HepG2 (cell line): Measurements from ENCODE around the gene SND1. TPM values are rescaled to one million over a fixed set of nuclear protein-coding genes. Genes with fewer than 3 reads are reported as not detected.

ENCODE experiments used
- ATAC-seq: fragments of 200-7000 bp; cut with Tn5 transposase; 3 replicates; pipeline ENCODE4 v1.9.1; 2020; ENCODE audit warnings: mild to moderate bottlenecking, moderate library complexity
- BruUV-seq: library from RNA; stranded (reverse); fragments of 400-500 nt; replicated peaks from 2 replicates; lab custom pipeline; 2021; lab: Mats Ljungman, UMichigan
- CTCF ChIA-PET: fragments of 300-600 bp; formaldehyde crosslinking; extraction: SDS; loops from one replicate; lab custom pipeline; 2021; ENCODE audit warnings: low total read pairs, inconsistent platforms, low intra/inter-chr PET ratio; lab: Yijun Ruan, JAX
- POLR2A ChIA-PET: fragments of 350-600 bp; sonication (Branson Sonifier 250); formaldehyde crosslinking; loops from one replicate; lab custom pipeline; 2020; ENCODE audit warnings: antibody characterized with exemption, inconsistent platforms; lab: Yijun Ruan, JAX
- DNase-seq: peaks from one replicate; pipeline ENCODE4 v3.0.0-alpha.2; 2015; ENCODE audit warnings: low spot score
- FAIRE-seq: peaks from 3 replicates; lab custom pipeline; 2011; peaks lifted over from hg19 to GRCh38; lab: Jason Lieb, UNC
- H2AFZ ChIP-seq: one replicate; pipeline ENCODE4 v1.6.1; 2011; ENCODE audit warnings: low read length, inconsistent platforms
- H3K27ac ChIP-seq: fragments of 300-600 bp; 3 replicates; pipeline ENCODE4 v1.8.0; 2011; ENCODE audit warnings: mixed run types, mild to moderate bottlenecking, mixed read lengths, low read length, inconsistent platforms; ENCODE audit not compliant: insufficient read depth; ENCODE audit errors: extremely low read length
- H3K27me3 ChIP-seq, 2 experiments: fragments of 200-600 bp in 1 of 2; 2 replicates in 1 of 2; 3 replicates in 1 of 2; pipeline versions ENCODE4 v1.6.0 to v1.8.0; 2011; ENCODE audit warnings: low read length in 2 of 2, mild to moderate bottlenecking in 2 of 2, moderate library complexity in 2 of 2, inconsistent platforms in 1 of 2; ENCODE audit not compliant: insufficient read depth in 2 of 2, control insufficient read depth in 1 of 2
- H3K36me3 ChIP-seq, 2 experiments: fragments of 200-600 bp in 1 of 2; replicated peaks in 1 of 2; 2 replicates in 1 of 2; 3 replicates in 1 of 2; pipeline versions ENCODE4 v1.5.1 to v1.8.0; 2011; ENCODE audit warnings: low read length in 2 of 2, inconsistent platforms in 1 of 2; ENCODE audit not compliant: insufficient read depth in 2 of 2, control insufficient read depth in 1 of 2
- H3K4me1 ChIP-seq: 2 replicates; pipeline ENCODE4 v1.5.1; 2012; ENCODE audit warnings: low read length, inconsistent platforms; ENCODE audit not compliant: insufficient read depth
- H3K4me2 ChIP-seq: 2 replicates; pipeline ENCODE4 v1.6.0; 2011; ENCODE audit warnings: low read depth, low read length, inconsistent platforms
- H3K4me3 ChIP-seq, 3 experiments: fragments of 200-600 bp in 1 of 3; sonication (generic), shearing (Covaris generic) in 1 of 3; replicated peaks in 1 of 3; 2 replicates each; pipeline ENCODE4 v1.5.1; 2011 to 2016; ENCODE audit warnings: low read length in 3 of 3, inconsistent platforms in 2 of 3, low read depth in 2 of 3, mild to moderate bottlenecking in 2 of 3, control low read depth in 1 of 3, mixed read lengths in 1 of 3; ENCODE audit not compliant: insufficient read depth in 1 of 3
- H3K79me2 ChIP-seq: one replicate; pipeline ENCODE4 v1.6.1; 2011; ENCODE audit warnings: low read length, inconsistent platforms; ENCODE audit not compliant: insufficient read depth
- H3K9ac ChIP-seq: 2 replicates; pipeline ENCODE4 v1.6.0; 2011; ENCODE audit warnings: mild to moderate bottlenecking, low read depth, low read length, inconsistent platforms; ENCODE audit not compliant: insufficient read depth
- H3K9me3 ChIP-seq: 2 replicates; pipeline ENCODE4 v1.5.1; 2012; ENCODE audit warnings: mild to moderate bottlenecking, low read length
- H4K20me1 ChIP-seq: 2 replicates; pipeline ENCODE4 v1.6.0; 2011; ENCODE audit warnings: inconsistent platforms, mild to moderate bottlenecking, low read length, moderate library complexity; ENCODE audit not compliant: insufficient read depth
- ADNP ChIP-seq: sonication (generic); formaldehyde crosslinking; IDR thresholded peaks from 2 replicates; pipeline ENCODE4 v1.4.0; 2020; ENCODE audit warnings: missing genetic modification reagents
- CCDC6 ChIP-seq: sonication (generic); formaldehyde crosslinking; IDR thresholded peaks from 2 replicates; pipeline ENCODE4 v1.8.1; 2022; ENCODE audit warnings: mild to moderate bottlenecking, missing genetic modification reagents, moderate library complexity
- FOXC1 ChIP-seq: sonication (generic); formaldehyde crosslinking; IDR thresholded peaks from 2 replicates; pipeline ENCODE4 v1.8.0; 2022; ENCODE audit warnings: mild to moderate bottlenecking, missing genetic modification reagents, borderline replicate concordance
- SIN3B ChIP-seq: fragments of 150-350 bp; IDR thresholded peaks from 2 replicates; pipeline ENCODE4 v1.6.1; 2014; ENCODE audit warnings: low read length
- ZNF317 ChIP-seq: sonication (generic); formaldehyde crosslinking; IDR thresholded peaks from 2 replicates; pipeline ENCODE4 v1.5.0; 2020; ENCODE audit warnings: mild to moderate bottlenecking, missing genetic modification reagents
- WGBS: methylation state at CpG from one replicate; pipeline ENCODE4 v1.1.6; 2017; ENCODE audit warnings: low lambda C conversion rate; 5-methylcytosine and 5-hydroxymethylcytosine counted together
- in situ Hi-C: cut with HindIII; loops from 2 replicates; pipeline ENCODE4 v1.10.0; 2017; ENCODE audit warnings: low pct_unique_long_range_greater_than_20kb; ENCODE audit not compliant: extremely low pct_ligation_motif_present
- intact Hi-C: fragments of 100-400 bp; cut with micrococcal nuclease; formaldehyde crosslinking; loops from one replicate; pipeline ENCODE4 v1.10.0; 2022; ENCODE audit not compliant: unreplicated experiment
- polyA plus RNA-seq, 8 experiments: library from polyadenylated mRNA; depleted of rRNA in 3 of 8; stranded (reverse) in 7 of 8; unstranded in 1 of 8; fragments of >200 nt; fragmentation: Illumina TruSeq in 4 of 8; extraction: Trizol in 4 of 8; gene quantifications; 2 replicates each; pipeline versions ENCODE4 v1.2.1 to v1.2.3, GENCODE V29; 2011 to 2016; ENCODE audit warnings: low read depth in 4 of 8, missing spikeins in 1 of 8, mixed read lengths in 1 of 8; ENCODE audit not compliant: insufficient read depth in 1 of 8
- total RNA-seq, 5 experiments: library from RNA; depleted of rRNA; stranded (reverse); fragments of >200 nt; fragmentation: Illumina TruSeq; extraction: Trizol; gene quantifications; 2 replicates each; pipeline ENCODE4 v1.2.3, GENCODE V29; 2016; ENCODE audit warnings: low read depth in 1 of 5
- TF ChIP-seq, protein P1 (sequence below): sonication (generic); formaldehyde crosslinking; IDR thresholded peaks from 2 replicates; pipeline ENCODE4 v1.4.0; 2020; ENCODE audit warnings: missing genetic modification reagents, borderline replicate concordance
- TF ChIP-seq, protein P2 (sequence below): sonication (generic); formaldehyde crosslinking; conservative IDR thresholded peaks from 2 replicates; pipeline ENCODE4 v1.8.0; 2022; ENCODE audit warnings: mild to moderate bottlenecking, moderate library complexity, missing genetic modification reagents

Gene SND1
- total and polyA plus RNA-seq, 2 of the 13 experiments (the other 11 are each of a cell fraction or from before 2014, with no cell fraction given), result 110 to 182 TPM

DNA sequence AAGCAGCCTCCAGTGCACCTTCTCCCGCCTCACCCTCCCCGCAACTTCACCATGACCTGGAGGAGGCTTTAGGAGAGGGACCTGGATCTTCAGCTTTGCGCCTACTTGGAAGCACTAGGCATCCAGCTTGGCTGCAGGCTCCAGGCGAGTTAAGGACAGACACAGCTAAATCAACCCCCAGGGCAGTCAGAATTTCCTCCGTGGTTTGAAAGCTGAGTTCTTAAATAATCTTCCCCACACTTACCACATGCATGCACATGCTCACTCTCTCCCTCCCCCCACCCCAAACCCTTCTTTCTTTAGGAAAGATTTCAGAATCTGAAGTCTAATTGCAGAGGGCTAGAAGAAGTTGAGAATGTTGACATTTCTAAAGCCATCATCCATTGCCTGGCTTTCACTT is 416.0 kb downstream of the SND1 start (continued):
- TF ChIP-seq, protein P1, sequence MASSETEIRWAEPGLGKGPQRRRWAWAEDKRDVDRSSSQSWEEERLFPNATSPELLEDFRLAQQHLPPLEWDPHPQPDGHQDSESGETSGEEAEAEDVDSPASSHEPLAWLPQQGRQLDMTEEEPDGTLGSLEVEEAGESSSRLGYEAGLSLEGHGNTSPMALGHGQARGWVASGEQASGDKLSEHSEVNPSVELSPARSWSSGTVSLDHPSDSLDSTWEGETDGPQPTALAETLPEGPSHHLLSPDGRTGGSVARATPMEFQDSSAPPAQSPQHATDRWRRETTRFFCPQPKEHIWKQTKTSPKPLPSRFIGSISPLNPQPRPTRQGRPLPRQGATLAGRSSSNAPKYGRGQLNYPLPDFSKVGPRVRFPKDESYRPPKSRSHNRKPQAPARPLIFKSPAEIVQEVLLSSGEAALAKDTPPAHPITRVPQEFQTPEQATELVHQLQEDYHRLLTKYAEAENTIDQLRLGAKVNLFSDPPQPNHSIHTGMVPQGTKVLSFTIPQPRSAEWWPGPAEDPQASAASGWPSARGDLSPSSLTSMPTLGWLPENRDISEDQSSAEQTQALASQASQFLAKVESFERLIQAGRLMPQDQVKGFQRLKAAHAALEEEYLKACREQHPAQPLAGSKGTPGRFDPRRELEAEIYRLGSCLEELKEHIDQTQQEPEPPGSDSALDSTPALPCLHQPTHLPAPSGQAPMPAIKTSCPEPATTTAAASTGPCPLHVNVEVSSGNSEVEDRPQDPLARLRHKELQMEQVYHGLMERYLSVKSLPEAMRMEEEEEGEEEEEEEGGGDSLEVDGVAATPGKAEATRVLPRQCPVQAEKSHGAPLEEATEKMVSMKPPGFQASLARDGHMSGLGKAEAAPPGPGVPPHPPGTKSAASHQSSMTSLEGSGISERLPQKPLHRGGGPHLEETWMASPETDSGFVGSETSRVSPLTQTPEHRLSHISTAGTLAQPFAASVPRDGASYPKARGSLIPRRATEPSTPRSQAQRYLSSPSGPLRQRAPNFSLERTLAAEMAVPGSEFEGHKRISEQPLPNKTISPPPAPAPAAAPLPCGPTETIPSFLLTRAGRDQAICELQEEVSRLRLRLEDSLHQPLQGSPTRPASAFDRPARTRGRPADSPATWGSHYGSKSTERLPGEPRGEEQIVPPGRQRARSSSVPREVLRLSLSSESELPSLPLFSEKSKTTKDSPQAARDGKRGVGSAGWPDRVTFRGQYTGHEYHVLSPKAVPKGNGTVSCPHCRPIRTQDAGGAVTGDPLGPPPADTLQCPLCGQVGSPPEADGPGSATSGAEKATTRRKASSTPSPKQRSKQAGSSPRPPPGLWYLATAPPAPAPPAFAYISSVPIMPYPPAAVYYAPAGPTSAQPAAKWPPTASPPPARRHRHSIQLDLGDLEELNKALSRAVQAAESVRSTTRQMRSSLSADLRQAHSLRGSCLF (CRISPR knock-in tag), result no peak
- TF ChIP-seq, all 625 proteins: peak for 0

DNA sequence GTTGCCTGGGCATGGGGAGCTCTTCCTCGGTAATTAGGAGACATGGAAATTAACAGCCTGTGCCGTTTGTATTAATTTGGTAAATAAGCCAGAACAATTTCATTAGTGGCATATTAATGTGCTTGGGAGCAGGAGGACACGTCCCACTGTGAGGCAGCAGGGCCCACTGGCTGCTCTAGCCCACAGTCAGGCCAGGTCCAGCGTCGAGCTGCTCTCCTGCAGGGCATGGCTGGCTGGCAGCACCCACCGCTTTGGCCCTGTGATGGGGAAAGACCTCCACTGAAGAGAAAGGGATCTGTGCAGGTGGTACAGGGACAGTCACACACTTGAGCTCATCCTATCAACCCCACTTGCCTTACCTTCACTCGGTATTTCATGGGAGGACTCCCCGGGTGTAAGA is 416.8 kb downstream of the SND1 start:
- Histone ChIP-seq H3K79me2 (no peaks in the 10 kb centered on the region), H3K4me2 (no peak overlapping the region), H3K36me3 (peaks cover 9 to 37% of the 10 kb centered on the region in 2 experiments; a peak in 4 of 5 replicates), H4K20me1 (0 out of 2 replicates have a peak, but pooled peaks cover 2% of the 10 kb centered on the region), H3K27me3 (no peaks in the 10 kb centered on the region), H3K27ac (no peak overlapping the region), H3K9me3 (no peaks in the 10 kb centered on the region)
- DNase-seq (no peak), FAIRE-seq (no peak)
- intact Hi-C loops, result no loop called here
- CTCF ChIA-PET, result no interaction called here
- no peak for TF ChIP-seq ZNF317 (CRISPR knock-in tag)
- TF ChIP-seq CCDC6 (CRISPR knock-in tag), result no peak
- TF ChIP-seq ADNP (CRISPR knock-in tag), result no peak
- no peak for TF ChIP-seq FOXC1 (CRISPR knock-in tag)
- no peak for TF ChIP-seq SIN3B
- TF ChIP-seq, protein P2, sequence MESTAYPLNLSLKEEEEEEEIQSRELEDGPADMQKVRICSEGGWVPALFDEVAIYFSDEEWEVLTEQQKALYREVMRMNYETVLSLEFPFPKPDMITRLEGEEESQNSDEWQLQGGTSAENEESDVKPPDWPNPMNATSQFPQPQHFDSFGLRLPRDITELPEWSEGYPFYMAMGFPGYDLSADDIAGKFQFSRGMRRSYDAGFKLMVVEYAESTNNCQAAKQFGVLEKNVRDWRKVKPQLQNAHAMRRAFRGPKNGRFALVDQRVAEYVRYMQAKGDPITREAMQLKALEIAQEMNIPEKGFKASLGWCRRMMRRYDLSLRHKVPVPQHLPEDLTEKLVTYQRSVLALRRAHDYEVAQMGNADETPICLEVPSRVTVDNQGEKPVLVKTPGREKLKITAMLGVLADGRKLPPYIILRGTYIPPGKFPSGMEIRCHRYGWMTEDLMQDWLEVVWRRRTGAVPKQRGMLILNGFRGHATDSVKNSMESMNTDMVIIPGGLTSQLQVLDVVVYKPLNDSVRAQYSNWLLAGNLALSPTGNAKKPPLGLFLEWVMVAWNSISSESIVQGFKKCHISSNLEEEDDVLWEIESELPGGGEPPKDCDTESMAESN, result no peak
- TF ChIP-seq, all 625 proteins: peak for 0
- Histone ChIP-seq H3K9ac (no peak overlapping the region), H3K4me1 (no peaks in the 10 kb centered on the region), H3K4me3 (no peak overlapping the region), H2AFZ (no peak overlapping the region)
- BruUV-seq, result no TSS peak
- in situ Hi-C loops, result no loop called here
- 97% methylated on average over 8 of the region's 8 CpGs for WGBS
- no peak for ATAC-seq
- POLR2A ChIA-PET, result no interaction called here
